DMS114 treated with DMSO at 0.1 percent for 48 hours (cell line): ENCODE measurements around the gene NVL.

Experiments
- DNase-seq: peaks from one replicate; lab custom pipeline; 2025; ENCODE audit not compliant: unreplicated experiment; lab: John Stamatoyannopoulos, UW

NVL gene

DNA sequence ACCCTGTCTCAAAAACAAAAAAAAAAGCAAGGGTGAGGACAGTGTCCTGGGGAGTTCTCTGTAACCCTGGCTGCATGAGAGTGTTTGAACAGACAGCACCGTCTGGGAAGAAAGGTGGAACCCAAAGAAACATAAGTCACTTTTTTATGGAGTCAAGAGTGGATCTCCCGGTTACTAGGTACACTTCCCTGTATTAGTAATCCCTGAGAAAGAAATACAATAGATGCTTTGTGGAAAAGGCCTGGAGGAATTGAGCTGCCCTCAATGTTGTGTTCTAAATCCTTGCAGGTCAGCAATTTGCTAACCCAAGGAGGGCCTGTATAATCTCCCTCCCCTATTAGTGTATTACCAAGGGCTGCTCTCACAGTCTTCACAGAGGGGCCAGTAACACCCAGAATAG lies 130.3 kb downstream of the NVL start:
- no peak for DNase-seq

DNA sequence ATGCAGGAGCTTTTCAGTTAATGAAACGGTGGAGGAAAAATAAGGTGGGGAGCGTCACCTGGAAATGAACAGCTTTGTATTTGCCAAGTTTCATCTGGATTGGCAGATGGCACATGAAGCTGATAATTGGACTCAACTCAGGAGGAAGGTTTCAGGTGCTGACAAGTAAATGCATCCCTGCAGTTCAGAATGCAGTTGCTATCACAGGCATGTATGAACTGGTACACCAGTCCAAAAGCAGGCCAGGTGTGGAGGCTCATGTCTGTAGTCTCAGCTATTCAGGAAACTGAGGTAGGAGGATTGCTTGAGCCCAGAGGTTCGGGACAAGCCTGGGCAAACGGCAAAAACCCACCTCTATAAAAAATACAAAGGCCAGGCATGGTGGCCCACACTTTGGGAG lies 131.4 kb downstream of the NVL start:
- DNase-seq = no peak

DNA sequence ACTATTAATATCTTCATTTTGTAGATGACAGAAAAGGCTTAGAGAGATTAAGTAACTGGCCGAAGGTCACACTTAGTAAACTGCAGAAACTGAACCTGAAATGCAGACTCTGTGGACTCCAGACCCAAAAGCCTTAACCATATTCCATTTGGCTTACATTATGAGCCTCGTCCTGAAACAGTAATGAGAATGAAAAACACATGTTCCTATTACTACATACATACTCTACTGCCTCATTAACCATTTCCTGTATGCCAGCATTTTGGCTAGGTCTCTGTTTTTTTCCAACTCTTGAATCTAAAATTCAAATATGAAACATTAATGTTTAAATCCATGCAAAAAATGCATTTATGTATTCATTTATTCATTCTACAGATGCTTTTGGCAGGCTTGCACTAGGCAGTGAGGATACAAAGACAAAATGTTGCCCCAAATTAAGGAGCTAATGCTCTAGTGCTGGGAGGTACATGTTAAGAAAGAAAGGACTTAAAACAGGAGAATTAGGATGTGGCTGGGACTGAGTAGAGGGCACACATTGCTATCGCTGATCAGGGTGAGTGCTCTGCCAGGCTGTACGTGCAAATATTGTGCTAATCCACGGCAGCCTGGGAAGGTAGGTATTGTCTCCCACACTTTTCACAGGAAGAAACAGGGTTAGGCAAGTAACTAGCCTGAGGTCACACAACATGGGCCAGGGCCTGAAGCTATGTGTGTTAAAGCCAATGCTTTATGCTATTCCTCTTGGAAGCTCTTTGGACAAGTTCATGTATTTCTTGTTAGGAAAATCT lies 133.0 kb downstream of the NVL start:
- DNase-seq = no peak

DNA sequence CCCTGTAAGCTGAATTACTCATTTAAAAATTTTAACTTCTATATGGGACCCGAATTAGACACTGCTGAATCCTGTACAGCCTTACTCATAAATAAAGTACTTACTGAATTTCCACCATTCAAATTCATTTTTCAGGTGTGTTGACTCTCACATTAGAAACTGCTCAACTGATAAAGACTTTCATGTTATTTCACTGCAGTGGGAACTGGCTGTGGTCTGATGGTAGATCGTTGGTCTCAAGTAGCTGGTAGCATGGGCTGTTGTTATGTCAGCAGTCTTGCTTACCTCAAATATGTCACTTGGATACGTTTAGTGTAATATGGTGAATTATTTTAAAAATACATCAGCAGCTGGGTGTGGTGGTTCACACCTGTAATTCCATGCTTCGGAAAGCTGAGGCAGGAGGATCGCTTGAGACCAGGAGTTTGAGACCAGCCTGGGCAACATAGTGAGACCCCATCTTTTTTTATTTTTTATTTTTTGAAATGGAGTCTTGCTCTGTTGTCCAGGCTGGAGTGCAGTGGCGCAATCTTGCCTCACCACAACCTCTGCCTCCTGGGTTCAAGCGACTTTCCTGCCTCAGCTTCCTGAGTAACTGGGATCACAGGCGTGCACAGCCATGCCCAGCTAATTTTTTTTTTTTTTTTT lies 136.5 kb downstream of the NVL start:
- no peak for DNase-seq

DNA sequence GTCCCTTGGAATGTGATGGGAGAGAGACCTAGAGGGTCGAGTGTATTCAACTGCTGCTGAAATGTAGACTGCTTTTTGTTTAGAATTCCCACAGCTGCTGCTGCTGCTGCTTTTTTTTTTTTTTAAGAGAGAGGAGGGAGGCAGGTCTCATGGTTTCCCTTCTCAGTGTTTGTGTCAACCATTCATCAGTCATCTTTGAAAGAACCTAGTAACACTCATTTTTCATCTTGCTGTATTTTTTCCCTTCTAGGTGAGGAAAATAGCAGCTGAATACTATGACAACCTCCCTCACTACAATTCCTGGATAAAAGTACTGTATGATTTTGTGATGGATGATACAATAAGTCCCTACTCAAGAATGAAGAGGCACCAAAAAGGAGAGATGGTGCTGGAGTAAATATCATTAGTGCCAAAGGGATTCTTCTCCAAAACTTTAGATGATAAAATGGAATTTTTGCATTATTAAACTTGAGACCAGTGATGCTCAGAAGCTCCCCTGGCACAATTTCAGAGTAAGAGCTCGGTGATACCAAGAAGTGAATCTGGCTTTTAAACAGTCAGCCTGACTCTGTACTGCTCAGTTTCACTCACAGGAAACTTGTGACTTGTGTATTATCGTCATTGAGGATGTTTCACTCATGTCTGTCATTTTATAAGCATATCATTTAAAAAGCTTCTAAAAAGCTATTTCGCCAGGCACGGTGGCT lies 137.7 kb downstream of the NVL start:
- no peak for DNase-seq

DNA sequence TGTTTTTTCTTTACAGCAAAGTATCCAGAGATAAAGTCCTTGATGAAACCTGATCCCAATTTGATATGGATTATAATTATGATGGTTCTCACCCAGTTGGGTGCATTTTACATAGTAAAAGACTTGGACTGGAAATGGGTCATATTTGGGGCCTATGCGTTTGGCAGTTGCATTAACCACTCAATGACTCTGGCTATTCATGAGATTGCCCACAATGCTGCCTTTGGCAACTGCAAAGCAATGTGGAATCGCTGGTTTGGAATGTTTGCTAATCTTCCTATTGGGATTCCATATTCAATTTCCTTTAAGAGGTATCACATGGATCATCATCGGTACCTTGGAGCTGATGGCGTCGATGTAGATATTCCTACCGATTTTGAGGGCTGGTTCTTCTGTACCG lies 140.4 kb downstream of the NVL start:
- DNase-seq = no peak

DNA sequence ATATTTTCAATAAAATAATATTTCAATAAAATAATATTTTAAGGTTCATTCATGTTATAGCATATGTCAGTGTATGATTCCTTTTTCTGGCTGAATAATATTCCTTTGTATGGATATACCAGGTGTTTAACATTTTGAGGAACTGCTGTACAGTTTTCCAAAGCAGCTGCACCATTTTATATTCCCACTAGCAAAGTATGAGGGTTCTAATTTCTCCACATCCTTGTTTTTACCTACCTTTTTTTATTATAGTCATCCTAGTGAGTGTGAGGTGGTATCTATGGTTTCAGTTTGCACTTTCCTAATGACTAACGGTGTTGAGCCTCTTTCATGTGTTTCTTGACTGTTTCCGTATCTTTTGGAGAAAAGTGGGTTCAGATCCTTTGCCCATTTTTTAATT lies 141.7 kb downstream of the NVL start:
- no peak for DNase-seq

- DNase-seq = no peak
Measured at GRCh38 chr1:224185208-224185607, 144.8 kb downstream of the NVL start.

DNA sequence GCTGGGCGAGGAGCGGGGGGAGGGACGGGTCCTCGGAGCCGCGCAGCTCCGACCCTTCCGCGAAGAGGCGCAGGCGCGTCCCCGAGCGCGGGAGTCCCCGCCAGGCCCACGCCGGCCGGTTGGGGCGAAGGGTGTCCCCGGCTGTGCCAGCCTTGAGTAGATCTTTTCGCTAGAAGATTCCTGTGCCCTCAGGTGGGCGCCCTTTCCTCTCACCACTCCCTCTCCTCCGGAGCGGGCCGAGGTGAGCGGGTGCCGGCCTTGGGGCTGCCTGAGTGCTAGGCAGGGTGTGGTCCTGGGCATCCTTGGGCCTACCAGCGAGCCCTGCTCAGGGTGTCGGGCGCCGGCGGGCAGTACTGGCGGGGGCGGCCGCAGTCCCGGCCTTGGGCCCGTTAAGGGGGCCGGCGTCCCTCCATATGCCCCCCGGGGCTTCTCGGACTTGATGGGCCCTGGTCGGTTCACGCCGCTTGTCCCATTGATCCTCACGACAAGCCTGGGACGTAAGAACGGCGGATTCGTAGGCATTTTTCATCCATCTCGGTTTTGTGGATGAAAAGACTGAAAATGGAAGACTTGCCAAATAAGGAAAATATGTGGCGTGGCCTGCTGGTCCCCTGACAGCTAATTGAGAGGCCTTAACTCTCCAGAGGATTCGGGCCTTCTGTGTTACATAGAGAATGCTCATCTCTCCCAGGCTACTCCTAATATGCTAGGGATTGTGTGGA lies 146.2 kb downstream of the NVL start:
- DNase-seq = no peak

GRCh38 chr1:224182866-224183590 lies 146.9 kb downstream of the NVL start, which contains the start of gene DEGS1:
DEGS1 (plus strand) TSS chr1:224183240; CDS start chr1:224183337, 97 bp downstream.
- DNase-seq = peak; percentile 73

DNA sequence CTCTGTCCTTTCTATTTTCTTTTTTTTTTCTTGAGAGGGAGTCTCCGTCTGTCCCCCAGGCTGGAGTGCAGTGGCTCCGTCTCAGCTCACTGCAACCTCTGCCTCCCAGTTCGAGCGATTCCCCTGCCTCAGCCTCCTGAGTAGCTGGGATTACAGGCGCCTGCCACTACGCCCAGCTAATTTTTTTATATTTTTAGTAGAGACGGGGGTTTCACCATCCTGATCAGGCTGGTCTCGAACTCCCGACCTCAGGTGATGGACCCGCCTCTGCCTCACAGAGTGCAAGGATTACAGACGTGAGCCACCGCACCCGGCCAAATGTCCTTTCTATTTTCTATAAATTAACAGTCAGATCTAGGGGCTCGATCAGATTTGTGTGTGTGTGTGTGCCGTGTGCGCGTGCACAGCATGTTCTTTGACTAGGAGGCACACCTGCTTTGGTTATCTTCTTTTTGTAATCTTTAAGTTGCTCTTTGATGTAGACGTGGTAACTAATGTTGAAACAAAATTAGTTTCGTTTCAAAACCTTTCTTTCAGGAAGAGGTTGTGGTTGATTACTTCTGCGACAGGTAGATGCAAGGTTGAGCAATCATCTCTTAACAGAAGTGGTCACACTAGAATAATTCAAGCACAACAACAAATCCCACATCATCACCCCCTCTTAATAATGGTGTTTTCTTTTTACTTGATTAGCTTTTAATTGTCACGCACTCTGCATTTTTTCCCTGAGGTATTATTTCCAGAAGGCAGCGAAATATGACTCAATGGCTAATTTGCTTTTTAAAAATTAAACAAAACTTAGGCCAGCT lies 147.7 kb downstream of the NVL start:
- no peak for DNase-seq

- no peak for DNase-seq
Measured at GRCh38 chr1:224181453-224181810, 148.5 kb downstream of the NVL start.

GRCh38 chr1:224180783-224181452 lies 149.1 kb downstream of the NVL start:
- no peak for DNase-seq

DNA sequence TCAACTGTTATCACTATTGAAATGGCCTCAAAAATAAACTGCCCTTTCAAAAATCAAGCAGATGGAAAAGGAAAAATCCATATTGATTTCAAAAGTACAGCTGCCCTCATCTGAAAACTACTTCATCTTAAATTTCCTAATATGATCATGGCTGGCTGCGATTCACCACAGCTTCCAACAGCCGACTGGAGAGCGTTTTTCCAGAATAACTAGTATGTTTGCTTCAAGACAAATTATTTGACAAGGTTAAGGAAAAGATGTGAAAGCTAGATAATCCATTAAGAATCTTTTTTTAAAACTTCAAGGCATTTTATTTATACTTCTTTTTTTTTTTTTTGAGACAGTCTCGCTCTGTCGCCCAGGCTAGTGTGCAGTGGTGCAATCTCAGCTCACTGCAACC lies 151.1 kb downstream of the NVL start:
- DNase-seq = no peak

DNA sequence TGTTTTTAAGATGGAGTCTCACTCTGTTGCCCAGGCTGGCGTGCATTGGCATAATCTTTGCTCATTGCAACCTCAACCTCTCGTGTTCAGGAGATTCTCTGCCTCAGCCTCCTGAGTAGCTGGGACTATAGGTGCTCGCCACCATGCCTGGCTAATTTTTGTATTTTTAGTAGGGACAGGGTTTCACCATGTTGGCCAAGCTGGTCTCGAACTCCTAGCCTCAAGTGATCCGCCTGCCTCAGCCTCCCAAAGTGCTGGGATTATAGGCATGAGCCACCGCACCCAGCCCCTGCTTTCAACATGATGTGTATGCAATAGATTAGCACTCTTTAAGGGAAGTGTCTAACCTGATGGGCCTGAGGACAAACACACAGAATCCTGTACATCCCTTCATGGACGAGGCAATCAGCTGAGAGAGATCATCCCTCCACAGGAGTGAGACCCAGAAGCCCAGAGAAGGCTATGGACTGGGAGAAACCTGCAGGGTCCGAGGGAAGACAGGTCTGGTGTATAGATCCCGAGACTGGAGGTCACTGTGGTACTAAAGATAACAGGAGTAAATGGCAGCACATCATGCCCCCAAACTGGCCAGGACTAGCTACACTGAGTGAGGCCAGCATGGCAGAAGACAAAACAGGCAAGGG lies 152.5 kb downstream of the NVL start:
- no peak for DNase-seq
